HG02610 (cell line): ENCODE data around the gene SNRK.

Experiments used
- ATAC-seq: cut with Tn5 transposase; IDR thresholded peaks from one replicate; pipeline ENCODE4 v1.9.1; 2021; ENCODE audit warnings: mild to moderate bottlenecking, moderate library complexity; ENCODE audit not compliant: unreplicated experiment

SNRK gene

DNA sequence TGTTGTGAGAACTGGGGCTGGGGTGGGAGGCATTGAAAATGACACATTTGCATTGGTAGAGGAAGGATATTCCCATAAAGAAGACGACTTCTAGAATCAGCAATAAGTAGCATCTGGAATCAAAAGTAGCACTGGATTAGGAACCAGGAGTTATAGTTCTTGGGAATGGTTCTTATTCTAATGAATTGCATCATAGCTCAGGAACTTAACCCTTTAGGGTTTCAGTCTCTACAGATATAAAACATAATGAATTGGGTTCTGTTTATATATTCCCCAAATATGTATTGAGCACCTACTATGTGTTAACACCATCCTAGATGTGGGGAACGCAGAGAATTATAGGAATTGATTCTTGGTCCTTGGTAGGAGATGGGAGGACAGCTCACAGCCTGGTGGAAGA lies 16.3 kb upstream of the SNRK start:
- no peak for ATAC-seq

DNA sequence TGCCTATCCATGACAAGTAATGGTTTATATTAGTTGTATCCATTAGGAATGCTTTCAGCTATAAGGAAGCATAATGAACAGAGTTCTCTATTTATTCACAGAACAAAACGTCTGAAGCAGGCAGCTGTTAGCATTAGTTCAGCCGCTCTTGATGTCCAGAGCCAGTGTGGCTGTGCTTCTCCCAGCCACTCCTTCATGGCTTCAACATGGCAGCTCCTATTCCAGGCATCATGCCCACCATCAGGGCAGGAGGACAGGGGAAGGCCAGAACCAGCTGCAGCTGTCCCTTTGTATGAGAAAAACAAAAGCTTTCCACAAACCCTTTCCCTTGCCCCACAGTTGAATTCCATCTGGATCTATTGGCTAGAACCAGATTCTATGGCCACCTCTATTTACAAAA lies 12.9 kb upstream of the SNRK start:
- ATAC-seq, result no peak

DNA sequence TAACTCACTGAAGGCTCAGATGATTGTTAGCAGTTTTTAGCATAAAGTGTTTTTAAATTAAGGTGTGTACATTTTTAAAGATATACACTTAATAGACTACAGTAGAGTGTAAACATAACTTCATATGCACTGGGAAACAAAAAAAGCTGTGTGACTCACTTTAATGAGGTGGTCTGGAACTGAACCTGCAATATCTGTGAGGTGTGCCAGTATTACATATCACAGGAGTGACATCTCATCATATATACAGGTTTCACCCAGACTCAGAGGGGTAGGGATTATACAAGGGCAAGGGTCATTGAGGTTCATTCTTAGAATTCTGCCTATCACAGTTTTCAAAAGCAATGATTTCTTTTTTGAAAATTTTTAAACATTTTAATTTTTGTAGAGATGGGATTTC lies 7.3 kb upstream of the SNRK start:
- no peak for ATAC-seq

DNA sequence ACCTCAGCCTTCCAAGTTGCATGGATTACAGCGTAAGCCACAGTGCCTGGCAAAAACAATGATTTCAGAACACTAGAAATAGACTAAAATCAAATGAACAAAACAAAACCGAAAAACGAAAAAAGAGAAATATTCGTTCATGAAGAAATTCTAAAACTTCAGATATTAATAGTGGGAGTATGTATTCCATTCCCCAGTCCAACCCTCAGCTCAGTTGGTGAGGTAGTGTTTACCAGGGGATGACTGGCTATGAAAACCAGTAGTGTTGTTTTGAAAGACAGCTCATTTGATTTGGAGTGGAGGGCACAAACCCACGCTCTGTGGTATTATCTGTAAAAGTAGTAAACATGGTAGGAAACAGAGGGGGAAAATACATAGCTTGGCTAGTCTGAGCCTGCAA lies 6.8 kb upstream of the SNRK start:
- no peak for ATAC-seq

DNA sequence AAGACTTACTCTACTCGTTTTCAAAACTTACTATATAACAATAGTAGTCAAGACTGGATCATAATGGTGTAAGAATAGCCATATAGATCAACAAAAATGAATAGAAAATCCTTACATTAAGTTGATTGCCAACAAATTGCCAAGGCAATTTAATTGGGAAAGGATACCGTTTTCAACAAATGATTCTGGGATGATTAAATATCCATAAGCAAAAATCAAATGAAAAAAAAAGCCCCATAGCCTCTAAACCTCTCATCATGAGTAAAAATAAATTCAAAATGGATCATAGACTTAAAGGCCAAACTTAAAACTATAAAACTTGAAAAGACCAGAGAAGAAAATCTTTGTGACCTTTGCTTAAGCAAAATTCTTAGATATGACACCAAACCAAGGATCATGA lies 5.3 kb upstream of the SNRK start:
- ATAC-seq, result no peak

DNA sequence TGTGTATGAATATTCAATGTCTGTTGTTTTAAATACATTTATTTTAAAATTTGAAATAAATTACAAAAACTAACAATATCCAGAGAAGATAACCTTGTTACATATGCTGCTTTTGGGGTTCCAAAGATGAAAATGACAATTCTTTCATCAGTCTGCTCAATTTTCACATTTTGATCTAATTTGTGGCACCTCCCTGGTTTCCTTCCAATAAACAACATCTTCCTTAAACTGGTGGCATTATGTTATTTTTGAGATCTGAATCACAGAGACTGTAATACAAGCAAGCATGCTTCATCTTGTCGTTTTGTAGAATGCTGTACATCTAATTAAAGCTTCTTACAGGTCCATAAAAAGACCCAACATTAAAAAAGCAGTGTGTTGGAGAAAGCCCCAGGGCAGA lies 2.2 kb upstream of the SNRK start:
- ATAC-seq, result no peak

DNA sequence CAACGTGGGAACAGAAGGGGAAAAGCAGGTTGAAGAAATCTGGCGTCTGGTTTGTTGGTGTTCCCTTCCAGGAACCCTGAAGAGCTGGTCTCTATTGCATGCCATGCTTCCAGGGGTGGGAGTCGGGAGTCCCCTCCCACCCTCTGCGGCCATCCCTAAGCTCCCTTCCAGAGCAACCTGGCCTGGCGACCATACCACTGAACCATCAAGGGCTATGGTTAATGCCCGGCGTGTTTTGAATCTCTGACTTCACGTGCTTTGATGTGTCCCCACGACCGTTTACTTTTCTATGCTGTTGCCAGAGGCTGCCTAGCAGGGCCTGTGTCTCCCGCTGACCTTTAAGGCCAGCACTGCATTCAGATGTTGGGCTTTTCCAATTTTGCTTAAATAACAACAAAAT lies 696 bp upstream of the SNRK start:
- no peak for ATAC-seq

DNA sequence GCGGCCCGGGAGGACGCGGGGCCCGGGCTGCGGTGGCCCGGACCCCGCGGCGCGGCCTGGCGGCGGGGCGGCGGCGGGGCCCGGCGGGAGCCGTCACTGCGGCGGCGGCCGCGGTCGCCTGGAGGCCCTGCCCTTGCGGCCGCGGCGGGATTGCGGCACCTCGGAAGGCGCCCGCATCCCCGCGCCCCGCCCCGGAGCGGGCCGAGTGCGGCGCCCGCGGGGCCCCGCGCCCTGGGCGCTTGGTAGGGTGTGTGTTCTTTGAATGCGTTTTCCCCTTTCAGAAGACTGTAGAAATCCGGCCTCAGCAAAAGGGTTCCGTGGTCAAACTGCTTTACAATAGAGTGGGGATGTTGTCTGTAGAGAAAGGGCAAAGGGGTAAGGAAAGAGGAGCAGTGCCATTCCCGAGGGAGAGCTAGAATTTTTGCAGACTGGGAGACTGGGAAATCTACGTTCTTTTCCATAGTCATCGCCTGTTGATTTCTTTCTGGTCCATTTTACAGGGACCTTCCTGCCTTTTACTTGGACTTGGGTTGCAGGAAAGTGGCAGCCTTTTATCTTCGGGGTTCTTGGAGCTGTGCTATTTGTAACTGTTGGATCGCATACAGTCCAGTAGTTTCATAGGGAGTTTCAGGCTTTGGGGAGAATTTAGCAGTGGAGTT lies 630 bp downstream of the SNRK start:
- peak; percentile 23 for ATAC-seq

DNA sequence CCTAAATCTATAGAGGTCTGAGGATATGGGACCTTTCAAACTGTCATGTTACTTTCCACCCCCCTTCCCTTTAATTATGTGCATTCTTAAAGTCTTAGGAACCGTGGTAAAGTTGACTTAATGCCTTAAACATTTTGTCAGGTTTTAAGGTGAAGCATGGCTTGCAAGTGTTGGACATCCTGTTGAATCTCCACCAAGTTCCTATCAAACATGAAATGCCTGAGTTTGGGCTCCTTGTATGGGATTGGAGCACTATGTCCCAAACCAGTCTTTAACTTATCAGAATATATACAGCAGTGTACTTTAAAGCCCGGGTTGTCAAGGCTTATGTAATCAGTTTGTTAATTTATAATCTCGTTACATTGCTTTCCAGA lies 1.1 kb downstream of the SNRK start:
- ATAC-seq, result no peak

DNA sequence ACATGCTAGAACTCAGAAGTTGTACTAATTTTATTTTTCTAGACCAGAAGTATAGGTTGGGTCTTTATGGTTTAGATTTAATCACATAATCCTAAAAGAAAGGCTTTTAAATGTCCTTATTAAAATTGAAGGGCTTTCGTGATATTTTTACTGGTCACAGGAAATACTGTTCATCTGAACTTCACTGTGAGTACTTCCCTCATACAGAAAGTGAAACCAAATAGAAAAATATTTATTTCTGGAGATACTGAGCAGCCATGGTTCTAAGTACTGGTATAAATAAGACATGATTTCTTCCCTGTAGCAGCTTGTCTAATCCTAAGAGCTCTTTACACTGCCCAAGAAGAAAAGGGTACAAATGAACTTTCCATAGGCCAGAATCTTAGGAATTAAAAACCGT lies 2.0 kb downstream of the SNRK start:
- peak; percentile 46 for ATAC-seq

DNA sequence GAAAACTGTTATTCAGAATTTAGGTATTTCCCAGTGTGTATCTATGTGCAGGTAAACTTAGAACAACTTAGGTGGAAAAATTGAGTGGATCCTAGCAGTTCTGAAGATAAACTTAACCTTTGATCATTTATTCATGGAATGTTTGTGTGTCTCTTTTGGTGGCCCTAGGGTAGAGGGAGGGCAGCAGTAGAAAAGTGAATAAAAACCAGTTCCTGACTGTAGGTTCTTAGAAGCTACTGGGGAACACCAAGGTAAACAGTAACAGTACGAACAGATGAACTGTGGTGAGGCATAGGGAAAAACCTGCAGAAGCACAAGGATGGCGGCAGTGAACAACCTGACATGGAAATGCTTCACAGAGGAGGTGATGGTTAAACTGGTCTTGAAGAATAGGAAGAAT lies 2.5 kb downstream of the SNRK start:
- no peak for ATAC-seq

DNA sequence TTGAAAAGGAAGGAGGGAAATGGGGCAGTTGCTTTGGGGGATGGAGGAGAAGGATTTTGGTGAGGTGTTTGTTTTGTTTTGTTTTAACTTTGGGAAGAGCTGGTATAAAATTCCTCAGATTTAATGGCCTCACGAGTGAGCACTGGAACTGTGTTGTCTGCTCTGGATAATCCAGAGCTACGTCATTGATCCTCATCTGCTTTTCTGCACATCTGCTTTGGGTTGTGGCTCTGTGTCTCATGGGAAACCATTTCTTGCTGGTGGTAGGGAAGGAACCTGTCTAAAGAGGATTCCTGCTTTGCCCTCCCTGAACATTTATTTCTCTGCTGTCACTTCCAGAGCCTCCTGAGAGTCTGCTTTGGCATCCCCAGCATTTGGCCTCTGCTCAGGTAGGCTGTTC lies 3.1 kb downstream of the SNRK start:
- ATAC-seq, result no peak

DNA sequence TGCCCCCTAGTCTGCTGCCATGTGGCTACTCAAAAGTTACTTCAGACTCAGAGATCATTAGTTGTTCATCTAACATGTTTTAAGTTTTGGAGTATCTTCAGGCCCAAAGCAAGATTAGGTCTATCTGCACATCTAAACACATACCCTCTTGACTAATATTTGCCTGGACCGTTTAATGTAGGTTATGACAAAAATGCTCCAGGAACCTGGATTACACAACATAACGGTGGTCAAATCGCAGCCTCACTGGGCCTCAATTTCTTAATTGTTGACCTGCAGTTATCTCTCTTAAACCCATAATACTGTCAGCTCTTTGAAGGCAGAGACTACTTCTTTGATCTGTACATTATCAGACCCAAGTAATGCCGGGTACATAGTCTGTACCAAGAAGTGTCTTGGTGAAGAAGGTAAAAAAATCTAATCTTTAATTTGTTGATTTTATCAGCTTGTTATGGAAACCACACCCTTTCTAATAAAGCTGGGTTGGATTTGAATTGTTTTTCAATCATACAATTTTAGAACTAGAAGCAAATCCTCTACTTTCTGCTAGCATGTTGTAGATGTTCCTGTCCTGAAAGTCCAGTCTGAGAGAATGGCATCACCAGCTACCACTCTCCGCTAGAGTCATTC lies 3.6 kb downstream of the SNRK start:
- no peak for ATAC-seq

DNA sequence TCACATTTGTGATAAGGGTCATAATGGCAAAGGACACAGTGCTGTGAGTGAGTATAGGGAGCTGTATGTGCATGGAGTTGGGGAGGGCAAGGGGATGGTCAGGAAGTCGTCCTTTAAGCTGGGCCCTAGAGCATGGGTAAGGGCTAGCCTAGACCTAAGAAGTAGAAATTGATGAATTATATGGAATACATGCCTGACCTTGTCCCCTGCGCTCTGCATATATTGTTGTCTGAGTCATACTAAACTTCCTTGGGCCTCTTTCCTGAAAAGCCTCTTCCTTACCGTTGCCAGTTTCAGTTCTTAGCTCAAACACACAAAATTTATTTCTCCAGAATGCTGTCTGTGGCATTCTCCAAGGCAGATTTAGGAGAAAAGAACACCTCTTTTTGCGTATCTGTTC lies 4.6 kb downstream of the SNRK start:
- ATAC-seq, result no peak

DNA sequence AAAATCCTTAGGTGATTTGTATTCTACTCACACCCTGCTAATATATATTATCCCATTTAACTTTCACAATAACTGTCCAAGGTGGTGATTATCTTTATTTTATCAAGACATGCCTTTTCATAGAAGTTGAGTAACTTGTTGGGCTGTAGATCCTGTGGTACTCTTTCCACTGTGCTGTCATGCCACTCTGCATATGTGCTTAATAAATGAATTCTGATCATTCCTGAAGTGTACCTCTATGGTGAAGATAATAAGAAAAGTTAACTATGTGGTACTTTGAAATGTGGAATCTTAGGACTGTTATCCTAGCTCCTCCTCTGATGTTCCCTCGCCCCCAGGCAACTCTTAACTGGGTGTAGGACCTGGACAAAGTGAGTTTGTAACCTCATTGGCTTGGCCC lies 5.2 kb downstream of the SNRK start:
- no peak for ATAC-seq

DNA sequence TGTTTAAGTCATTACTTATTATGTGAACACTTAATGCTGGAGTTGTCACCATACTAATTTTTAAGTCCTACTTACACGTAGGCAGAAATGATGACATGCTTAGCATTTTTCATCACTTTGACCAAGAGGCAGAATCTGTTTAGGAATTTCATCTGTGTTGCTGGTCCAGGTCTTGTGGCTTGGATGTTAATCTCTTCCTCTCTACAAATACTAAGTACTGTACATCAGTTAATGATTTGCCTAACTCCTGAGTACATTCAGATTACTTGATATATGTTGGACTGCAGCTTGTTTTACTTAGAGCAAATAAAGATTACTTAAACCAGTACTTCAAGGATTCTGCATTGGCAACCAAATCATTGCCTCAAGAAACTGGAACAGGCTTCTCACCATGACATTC lies 8.6 kb downstream of the SNRK start:
- ATAC-seq, result no peak

DNA sequence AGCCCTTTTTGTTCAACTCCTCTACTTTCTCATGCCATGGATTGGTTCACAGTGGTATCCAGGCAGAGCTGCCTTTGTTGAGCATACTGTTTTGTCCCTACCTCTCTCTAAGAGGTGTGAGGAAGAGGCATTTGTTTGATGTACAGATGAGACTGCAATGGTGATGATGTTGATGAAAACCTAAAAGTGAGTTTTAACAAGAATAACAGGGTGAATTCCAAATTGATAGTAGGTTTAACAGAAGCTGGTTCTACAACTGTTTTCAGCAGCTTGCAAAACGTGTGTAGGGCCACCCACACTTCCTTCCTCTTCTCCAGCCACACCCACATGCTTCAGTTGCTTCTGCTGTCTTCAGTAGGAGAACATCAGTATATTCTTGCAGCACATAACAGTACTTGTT lies 10.2 kb downstream of the SNRK start:
- ATAC-seq, result peak; percentile 81

DNA sequence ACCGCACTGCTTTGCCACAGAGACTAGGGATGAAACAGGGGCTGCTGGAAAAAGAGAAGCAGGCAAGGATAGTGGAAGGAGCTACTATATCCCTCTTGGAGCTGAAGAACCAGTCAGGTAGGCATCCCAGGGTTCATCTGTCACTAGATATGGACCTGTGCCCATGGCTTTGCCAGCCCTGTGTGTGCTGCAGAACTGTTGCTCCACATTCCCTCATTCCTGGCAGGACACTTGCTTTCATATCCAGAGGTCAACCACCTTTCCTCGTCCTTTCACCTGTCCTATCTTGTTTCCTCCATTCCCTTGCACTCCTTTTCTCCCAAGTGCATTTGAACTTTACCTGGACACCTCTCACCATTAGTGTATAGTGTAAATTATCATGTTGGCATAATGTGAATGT lies 12.0 kb downstream of the SNRK start:
- no peak for ATAC-seq

DNA sequence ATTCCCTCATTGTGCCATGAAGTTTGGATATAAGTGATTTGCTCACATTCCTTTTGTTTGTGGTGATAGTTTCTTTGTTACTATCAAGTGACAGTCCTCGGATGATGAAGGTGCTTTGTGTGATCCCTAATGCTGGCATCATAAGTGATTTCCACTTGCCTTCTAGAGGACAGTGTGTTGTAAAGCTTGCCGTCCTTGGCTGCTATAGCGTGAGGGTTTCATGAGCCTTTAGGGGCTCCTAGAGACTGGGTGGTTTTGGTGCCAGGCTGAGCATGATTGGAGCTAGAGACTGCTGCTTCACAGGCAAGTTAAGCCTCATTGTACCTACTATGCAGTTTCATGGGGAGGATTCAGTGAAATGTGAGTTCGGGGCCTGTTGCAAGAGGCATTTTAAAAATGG lies 12.4 kb downstream of the SNRK start:
- no peak for ATAC-seq

DNA sequence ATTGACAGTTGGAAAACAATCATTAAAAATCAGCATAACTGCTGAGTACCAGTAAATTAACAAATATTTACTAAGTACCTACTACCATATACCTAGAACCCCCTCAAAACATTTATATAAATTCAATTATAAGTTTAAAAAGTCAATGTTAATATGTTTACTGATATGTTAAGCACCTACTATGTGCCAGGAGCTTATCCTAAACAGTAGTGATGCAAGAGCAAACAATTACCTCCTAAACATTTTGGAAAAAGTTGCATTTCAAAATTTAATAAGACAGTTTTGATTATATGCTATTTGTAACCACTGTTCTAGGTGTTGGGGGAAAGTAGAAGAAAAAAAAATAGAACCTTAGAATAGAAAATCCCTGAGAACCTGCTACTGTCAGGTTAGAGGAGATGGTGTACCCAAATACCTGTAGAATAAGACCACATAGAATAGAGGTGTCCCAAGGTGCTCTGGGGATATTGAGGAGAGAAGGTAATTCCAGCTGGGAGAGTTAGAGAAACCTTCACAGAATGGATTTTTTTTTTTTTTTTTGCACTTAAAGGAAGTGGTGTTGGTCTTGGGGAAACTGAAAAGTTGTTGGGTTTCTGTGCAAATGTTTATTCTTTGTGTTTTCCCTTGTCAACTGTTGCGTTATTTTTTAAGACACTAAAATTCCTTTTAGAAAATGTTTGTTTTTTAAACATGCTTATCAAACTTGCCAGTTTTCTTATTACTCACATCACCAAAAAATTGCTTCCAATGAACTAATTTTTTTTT lies 16.0 kb downstream of the SNRK start:
- no peak for ATAC-seq

DNA sequence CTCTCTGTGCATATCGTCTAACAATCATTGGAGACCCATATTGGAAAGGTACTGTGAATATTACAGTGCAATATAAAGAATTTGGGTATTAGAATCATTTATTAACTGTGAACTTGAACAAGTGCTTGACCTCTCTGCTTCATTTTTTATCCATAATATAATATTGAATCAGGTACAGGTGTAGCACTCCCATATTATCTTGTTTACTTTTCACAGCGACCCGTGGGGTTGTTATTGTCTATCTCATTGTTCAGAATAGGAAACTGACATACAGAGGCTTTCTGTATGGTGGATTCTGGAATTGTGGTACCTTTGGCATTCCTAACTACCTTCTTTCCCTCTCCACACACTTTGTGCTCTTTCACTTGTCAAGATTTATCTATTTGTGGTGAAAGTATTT lies 17.8 kb downstream of the SNRK start:
- no peak for ATAC-seq

DNA sequence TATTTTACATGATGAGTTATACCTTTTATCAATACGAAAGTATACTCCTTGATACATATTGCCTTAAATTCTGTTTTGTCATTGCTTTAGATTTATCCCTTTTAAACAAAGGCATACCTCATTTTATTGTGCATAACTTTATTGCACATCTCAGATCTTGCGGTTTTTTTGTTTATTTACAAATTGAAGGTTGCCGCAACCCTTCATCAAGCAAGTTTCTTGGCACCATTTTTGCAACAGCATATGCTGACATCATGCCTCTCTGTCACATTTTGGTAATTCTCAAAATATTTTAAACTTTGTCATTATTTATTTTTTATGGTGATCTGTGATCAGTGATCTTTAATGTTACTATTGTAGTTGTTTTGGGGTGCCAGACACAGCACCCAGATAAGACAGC lies 20.9 kb downstream of the SNRK start:
- ATAC-seq, result no peak

DNA sequence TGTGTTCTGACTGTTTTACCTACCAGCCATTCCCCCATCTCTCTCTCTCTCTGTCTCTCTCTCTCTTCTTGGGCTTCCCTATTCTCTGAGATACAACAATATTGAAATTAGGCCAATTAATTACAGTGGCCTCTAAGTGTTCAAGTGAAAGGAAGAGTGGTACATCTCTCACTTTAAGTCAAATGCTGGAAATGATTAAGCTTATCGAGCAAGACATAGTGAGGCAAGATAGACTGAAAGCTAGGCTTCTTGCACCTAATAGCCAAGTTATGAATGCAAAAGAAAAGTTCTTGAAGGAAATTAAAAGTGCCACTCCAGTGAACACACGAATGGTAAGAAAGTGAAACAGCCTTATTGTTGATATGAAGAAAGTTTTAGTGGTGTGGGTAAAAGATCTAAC lies 21.3 kb downstream of the SNRK start:
- ATAC-seq, result no peak
